Fibroblast of the aortic adventitia (primary cell): ENCODE data around the gene CDHR4. TPM values are rescaled to one million over a fixed set of nuclear protein-coding genes. Genes with fewer than 3 reads are reported as not detected.

Source experiments
- DNase-seq: peaks from one replicate; pipeline ENCODE4 v3.0.0-alpha.2; 2010; ENCODE audit warnings: low read depth
- H3K4me3 ChIP-seq: 2 replicates; pipeline ENCODE4 v1.5.1; 2011; ENCODE audit warnings: low read depth, mild to moderate bottlenecking, control low read depth, low read length, moderate library complexity
- CTCF ChIP-seq: IDR thresholded peaks from 2 replicates; pipeline ENCODE4 v1.5.1; 2011; ENCODE audit warnings: mild to moderate bottlenecking, low read length, control low read depth, inconsistent platforms; ENCODE audit not compliant: insufficient read depth
- total RNA-seq: library from RNA; depleted of rRNA; stranded (reverse); fragments of >200 nt; gene quantifications from 2 replicates; pipeline ENCODE4 v1.2.3, GENCODE V29; 2012; ENCODE audit warnings: low replicate concordance

The CDHR4 gene
- total RNA-seq, 1 donor: 0.09 TPM

GRCh38 chr3:49763981-49764380, 35.7 kb downstream of the CDHR4 start:
- no peak for DNase-seq
- H3K4me3 ChIP-seq: no peak overlapping the region
- TF ChIP-seq CTCF: no peak

GRCh38 chr3:49761661-49762060, 38.0 kb downstream of the CDHR4 start:
- no peak for DNase-seq
- TF ChIP-seq CTCF: no peak

GRCh38 chr3:49759226-49759625, 40.4 kb downstream of the CDHR4 start:
- TF ChIP-seq CTCF: no peak
- peak; percentile 7 for DNase-seq
- no peak overlapping the region for H3K4me3 ChIP-seq

More at GRCh38 chr3:49761661-49762060, 38.0 kb downstream of the CDHR4 start:
- no peak overlapping the region for H3K4me3 ChIP-seq

- no peak for TF ChIP-seq CTCF
- DNase-seq: no peak
- no peak overlapping the region for H3K4me3 ChIP-seq
These were observed 42.5 kb downstream of the CDHR4 start for GRCh38 chr3:49757197-49757596.

- no peak for DNase-seq
- TF ChIP-seq CTCF: no peak
These were observed 43.6 kb downstream of the CDHR4 start for GRCh38 chr3:49756036-49756435.

GRCh38 chr3:49754536-49754935, 45.1 kb downstream of the CDHR4 start:
- no peak for TF ChIP-seq CTCF
- no peak overlapping the region for H3K4me3 ChIP-seq
- DNase-seq: no peak

More at GRCh38 chr3:49756036-49756435, 43.6 kb downstream of the CDHR4 start:
- no peak overlapping the region for H3K4me3 ChIP-seq

GRCh38 chr3:49751501-49751900, 48.2 kb downstream of the CDHR4 start:
- H3K4me3 ChIP-seq: no peak overlapping the region
- DNase-seq: no peak
- TF ChIP-seq CTCF: no peak
